HG02938 (cell line): ENCODE data around the gene RUNX3.
"Not testable (repeated sequence)": the region's sequence is repeated elsewhere in the genome, so short reads cannot be mapped to it uniquely, and the experiment has no call there.

ENCODE experiments used
- ATAC-seq: cut with Tn5 transposase; IDR thresholded peaks from one replicate; pipeline ENCODE4 v1.9.1; 2021; ENCODE audit warnings: mild to moderate bottlenecking, moderate library complexity; ENCODE audit not compliant: unreplicated experiment

The RUNX3 gene

GRCh38 chr1:24930260-24931145 is at the start of gene RUNX3:
RUNX3 (minus strand) TSS chr1:24930276; CDS start chr1:24929868, 408 bp downstream.
- peak; percentile 70 for ATAC-seq

DNA sequence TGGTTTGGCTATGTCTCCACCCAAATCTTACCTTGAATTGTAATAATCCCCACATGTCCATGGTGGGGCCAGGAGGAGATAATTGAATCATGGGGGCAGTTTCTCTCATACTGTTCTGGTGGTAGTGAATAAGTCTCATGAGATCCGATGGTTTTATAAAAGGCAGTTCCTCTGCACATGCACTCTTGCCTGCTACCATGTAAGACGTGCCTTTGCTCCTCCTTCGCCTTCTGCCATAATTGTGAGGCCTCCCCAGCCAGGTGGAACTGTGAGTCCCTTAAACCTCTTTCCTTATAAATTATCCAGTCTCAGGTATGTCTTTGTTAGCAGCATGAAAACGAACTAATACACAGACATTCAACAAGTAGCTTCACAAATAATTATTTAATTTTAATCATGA is 49.2 kb upstream of the RUNX3 start:
- not testable (repeated sequence) for ATAC-seq

- ATAC-seq: no peak
These were observed 48.4 kb upstream of the RUNX3 start for GRCh38 chr1:24978383-24979032.

DNA sequence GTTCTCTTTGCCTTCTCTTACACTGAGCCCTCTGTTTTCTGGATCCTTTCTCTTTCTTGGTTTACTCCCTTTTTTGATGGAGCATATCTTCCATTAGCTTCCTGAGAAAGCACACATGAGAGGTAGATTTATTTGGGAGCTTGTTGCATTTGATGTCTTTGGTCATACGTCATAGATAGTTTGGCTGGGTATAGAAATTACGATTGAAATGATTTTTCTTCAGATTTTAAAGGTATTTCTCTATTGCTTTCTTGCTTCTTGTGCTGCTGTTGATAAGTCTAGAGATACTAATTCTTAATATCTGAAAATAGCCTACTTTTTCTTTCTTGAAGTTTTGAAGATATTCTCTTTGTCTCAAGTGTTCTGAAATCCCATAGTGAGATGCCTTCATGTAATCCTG is 45.3 kb upstream of the RUNX3 start:
- ATAC-seq: no peak

- no peak for ATAC-seq
These were observed 43.2 kb upstream of the RUNX3 start for GRCh38 chr1:24973315-24973714.

DNA sequence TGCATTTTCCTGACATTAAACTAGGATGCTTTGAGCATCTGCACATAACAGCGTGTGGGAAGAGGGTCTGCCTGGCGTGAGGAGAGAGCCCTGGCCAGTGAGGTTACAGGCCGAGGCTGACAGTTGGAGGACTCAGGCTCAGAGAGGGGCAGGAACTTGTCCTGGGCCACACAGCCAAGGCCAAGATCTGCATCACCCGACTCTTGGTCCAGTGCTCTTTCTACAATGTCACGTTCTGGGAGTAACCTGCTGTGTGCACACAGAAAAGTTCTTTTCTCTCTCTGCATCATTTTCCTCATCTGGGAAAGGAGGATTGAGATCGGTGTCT is 42.8 kb upstream of the RUNX3 start:
- ATAC-seq: no peak

- ATAC-seq: no peak
These were observed 42.3 kb upstream of the RUNX3 start for GRCh38 chr1:24972221-24972914.

- no peak for ATAC-seq
These were observed 41.1 kb upstream of the RUNX3 start for GRCh38 chr1:24970926-24971875.

- ATAC-seq: no peak
These were observed 40.3 kb upstream of the RUNX3 start for GRCh38 chr1:24970399-24970753.

- ATAC-seq: no peak
These were observed 39.7 kb upstream of the RUNX3 start for GRCh38 chr1:24969596-24970398.

GRCh38 chr1:24968941-24969585 is 39.0 kb upstream of the RUNX3 start:
- no peak for ATAC-seq

GRCh38 chr1:24967962-24968361 is 37.9 kb upstream of the RUNX3 start:
- ATAC-seq: no peak

DNA sequence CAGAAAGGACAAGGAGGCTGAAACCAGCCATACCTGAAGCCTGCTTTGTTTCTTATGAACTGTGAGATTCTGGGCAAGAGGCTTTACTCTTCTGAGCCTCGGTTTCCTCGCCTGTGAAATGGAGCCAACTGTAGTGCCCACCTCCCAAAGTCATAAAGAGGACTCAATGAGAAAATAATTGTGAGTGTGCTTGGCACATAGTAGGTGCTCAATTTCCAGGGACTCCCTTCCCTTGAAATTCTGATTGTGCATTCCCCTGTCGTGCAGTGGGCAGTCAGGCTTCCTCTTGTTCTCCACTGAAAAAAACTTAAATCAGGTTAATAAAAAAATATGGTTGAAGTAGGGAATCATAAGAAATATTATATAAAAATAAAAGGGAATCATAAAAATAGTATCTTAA is 37.5 kb upstream of the RUNX3 start:
- no peak for ATAC-seq

DNA sequence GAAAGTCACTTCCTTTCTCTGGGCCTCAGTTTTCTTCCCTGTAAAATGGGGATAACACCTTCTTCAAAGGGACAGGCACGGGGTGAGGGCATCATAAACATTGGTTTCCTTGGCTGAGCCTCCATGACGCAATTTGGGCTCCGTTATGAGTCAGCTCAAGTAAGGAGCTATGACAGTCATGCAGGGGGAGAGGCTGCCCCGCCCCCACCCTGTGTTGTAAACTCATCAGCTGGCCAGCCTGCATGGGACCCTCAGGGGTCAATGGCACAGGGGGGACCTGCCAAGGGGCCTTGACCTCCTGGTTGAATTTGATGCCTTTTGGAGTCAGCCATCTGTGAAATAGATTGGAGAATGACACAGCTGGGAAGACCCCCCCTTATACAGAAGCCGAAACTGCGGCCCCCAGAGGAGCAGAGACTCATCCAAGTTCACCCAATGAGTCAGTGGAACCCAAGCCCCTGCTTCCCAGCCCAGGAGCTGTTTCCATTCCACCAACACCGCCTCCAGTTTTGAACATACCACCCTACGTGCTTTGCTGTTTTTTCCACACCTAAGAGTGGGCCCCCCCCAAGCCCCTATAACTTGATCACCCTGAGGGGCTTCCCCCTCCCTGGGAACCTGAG is 36.8 kb upstream of the RUNX3 start:
- no peak for ATAC-seq

- no peak for ATAC-seq
These were observed 36.1 kb upstream of the RUNX3 start for GRCh38 chr1:24966121-24966723.

DNA sequence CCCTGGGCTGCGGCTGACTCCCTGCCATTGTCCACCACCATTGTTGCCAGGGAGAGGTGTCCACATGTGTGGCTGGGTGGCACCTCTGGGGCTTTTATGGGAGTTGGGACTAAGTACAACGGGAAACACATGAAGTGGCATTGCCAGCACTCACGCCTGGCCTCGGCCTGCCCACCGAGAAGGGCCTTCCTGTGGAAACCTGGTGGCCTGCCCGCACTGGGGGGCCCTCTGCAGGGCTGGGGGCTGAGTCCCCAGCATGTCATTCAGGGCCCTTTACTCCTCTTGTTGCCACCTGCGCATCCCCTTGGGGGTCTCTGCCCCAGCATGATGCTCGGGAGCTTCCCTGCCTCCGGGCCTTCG is 35.5 kb upstream of the RUNX3 start:
- ATAC-seq: no peak

- ATAC-seq: peak; percentile 86
These were observed 34.9 kb upstream of the RUNX3 start for GRCh38 chr1:24964811-24965570.
